ENCODE measurements around the gene PLTP.
"Not testable (repeated sequence)": the region's sequence is repeated elsewhere in the genome, so short reads cannot be mapped to it uniquely, and the experiment has no call there.

PLTP gene

GRCh38 chr20:45920462-45921336 is 8.7 kb upstream of the PLTP start:
- DNase-seq: peak; percentile 36 to 47

GRCh38 chr20:45919542-45920399 is 7.8 kb upstream of the PLTP start:
- DNase-seq: no peak

GRCh38 chr20:45918779-45919537 is 7.0 kb upstream of the PLTP start:
- no peak for DNase-seq

GRCh38 chr20:45918182-45918737 is 6.3 kb upstream of the PLTP start:
- DNase-seq: peak; percentile 41 to 47

- DNase-seq: no peak
Measured at GRCh38 chr20:45917790-45918141, 5.8 kb upstream of the PLTP start.

GRCh38 chr20:45913116-45913515 is 1.2 kb upstream of the PLTP start:
- peak; percentile 68 to 81 for DNase-seq

- no peak for DNase-seq
Measured at GRCh38 chr20:45912344-45912682, 358 bp upstream of the PLTP start.

GRCh38 chr20:45910670-45911485 is 1.1 kb downstream of the PLTP start:
- peak; percentile 97 to 99 for DNase-seq

- DNase-seq: peak; percentile 67 to 69
Measured at GRCh38 chr20:45909817-45910669, 1.9 kb downstream of the PLTP start.

GRCh38 chr20:45909336-45909808 is 2.6 kb downstream of the PLTP start:
- DNase-seq: no peak

- DNase-seq: no peak
Measured at GRCh38 chr20:45908084-45908483, 3.9 kb downstream of the PLTP start.

GRCh38 chr20:45907219-45907948 is 4.6 kb downstream of the PLTP start:
- DNase-seq: no peak

- no peak for DNase-seq
Measured at GRCh38 chr20:45905505-45906079, 6.4 kb downstream of the PLTP start.

GRCh38 chr20:45904583-45905504 is 7.1 kb downstream of the PLTP start:
- DNase-seq: no peak

GRCh38 chr20:45902199-45902701 is 9.7 kb downstream of the PLTP start:
- DNase-seq: no peak

GRCh38 chr20:45901332-45901731 is 10.6 kb downstream of the PLTP start:
- DNase-seq: not testable (repeated sequence)

GRCh38 chr20:45899046-45899835 is 12.7 kb downstream of the PLTP start:
- DNase-seq: no peak

Data from inflammatory macrophage (primary cell).